Measurements from ENCODE around the gene YARS2.

GRCh38 chr12:32788405-32788804 lies 32.7 kb upstream of the YARS2 start:
- TF ChIP-seq, protein P1, sequence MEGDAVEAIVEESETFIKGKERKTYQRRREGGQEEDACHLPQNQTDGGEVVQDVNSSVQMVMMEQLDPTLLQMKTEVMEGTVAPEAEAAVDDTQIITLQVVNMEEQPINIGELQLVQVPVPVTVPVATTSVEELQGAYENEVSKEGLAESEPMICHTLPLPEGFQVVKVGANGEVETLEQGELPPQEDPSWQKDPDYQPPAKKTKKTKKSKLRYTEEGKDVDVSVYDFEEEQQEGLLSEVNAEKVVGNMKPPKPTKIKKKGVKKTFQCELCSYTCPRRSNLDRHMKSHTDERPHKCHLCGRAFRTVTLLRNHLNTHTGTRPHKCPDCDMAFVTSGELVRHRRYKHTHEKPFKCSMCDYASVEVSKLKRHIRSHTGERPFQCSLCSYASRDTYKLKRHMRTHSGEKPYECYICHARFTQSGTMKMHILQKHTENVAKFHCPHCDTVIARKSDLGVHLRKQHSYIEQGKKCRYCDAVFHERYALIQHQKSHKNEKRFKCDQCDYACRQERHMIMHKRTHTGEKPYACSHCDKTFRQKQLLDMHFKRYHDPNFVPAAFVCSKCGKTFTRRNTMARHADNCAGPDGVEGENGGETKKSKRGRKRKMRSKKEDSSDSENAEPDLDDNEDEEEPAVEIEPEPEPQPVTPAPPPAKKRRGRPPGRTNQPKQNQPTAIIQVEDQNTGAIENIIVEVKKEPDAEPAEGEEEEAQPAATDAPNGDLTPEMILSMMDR (IDR thresholded peaks at IDR 0.05): no peak
- no peak for TF ChIP-seq POLR2A (IDR thresholded peaks at IDR 0.05)

Measured in testis (tissue), 2 donors.